Activated CD4-positive, CD25-positive, alpha-beta regulatory T cell (primary cell): Measurements from ENCODE around the gene CUZD1.
"Not testable (repeated sequence)": the region's sequence is repeated elsewhere in the genome, so short reads cannot be mapped to it uniquely, and the experiment has no call there.

Source experiments
- DNase-seq, 4 experiments: peaks; one replicate each; lab custom pipeline; 2025; lab: John Stamatoyannopoulos, UW

The CUZD1 gene

GRCh38 chr10:122845783-122846332 lies at the start of gene CUZD1:
TSS of gene CUZD1 (minus strand) at chr10:122845857. CDS start at chr10:122845843, 14 bp downstream.
- DNase-seq = no peak

GRCh38 chr10:122894261-122894944 lies 48.7 kb upstream of the CUZD1 start:
- DNase-seq = no peak

GRCh38 chr10:122884166-122884565 lies 38.5 kb upstream of the CUZD1 start:
- DNase-seq = no peak

- no peak for DNase-seq
These were observed 37.1 kb upstream of the CUZD1 start for GRCh38 chr10:122882766-122883165.

GRCh38 chr10:122879339-122880273 lies 33.9 kb upstream of the CUZD1 start, which contains the start of gene FAM24B:
TSS of gene FAM24B (minus strand) at chr10:122879581. CDS start at chr10:122850515, 29,066 bp downstream.
- peak; percentile 80 to 91 (median 87) for DNase-seq

- peak in 1 of 4 experiments; percentile 12 for DNase-seq
These were observed 33.2 kb upstream of the CUZD1 start for GRCh38 chr10:122878799-122879338.

- no peak for DNase-seq
These were observed 31.6 kb upstream of the CUZD1 start for GRCh38 chr10:122877264-122877663.

- no peak for DNase-seq
These were observed 30.8 kb upstream of the CUZD1 start for GRCh38 chr10:122876467-122876855.

- DNase-seq = no peak
These were observed 30.3 kb upstream of the CUZD1 start for GRCh38 chr10:122875843-122876466.

- DNase-seq = not testable (repeated sequence)
These were observed 26.3 kb upstream of the CUZD1 start for GRCh38 chr10:122871947-122872346.

GRCh38 chr10:122868768-122869167 lies 23.1 kb upstream of the CUZD1 start:
- not testable (repeated sequence) for DNase-seq

- not testable (repeated sequence) for DNase-seq
These were observed 21.3 kb upstream of the CUZD1 start for GRCh38 chr10:122866757-122867482.

GRCh38 chr10:122864901-122865300 lies 19.2 kb upstream of the CUZD1 start:
- DNase-seq = no peak

- DNase-seq = no peak
These were observed 18.5 kb upstream of the CUZD1 start for GRCh38 chr10:122864194-122864592.

- no peak for DNase-seq
These were observed 17.8 kb upstream of the CUZD1 start for GRCh38 chr10:122863216-122864193.

- DNase-seq = no peak
These were observed 16.1 kb upstream of the CUZD1 start for GRCh38 chr10:122861711-122862161.

- no peak for DNase-seq
These were observed 13.9 kb upstream of the CUZD1 start for GRCh38 chr10:122859527-122859926.

GRCh38 chr10:122858042-122858441 lies 12.4 kb upstream of the CUZD1 start:
- DNase-seq = not testable (repeated sequence)

GRCh38 chr10:122856902-122857301 lies 11.2 kb upstream of the CUZD1 start:
- DNase-seq = no peak

GRCh38 chr10:122855745-122856144 lies 10.1 kb upstream of the CUZD1 start:
- no peak for DNase-seq
